ENCODE measurements around the gene ZDHHC21. TPM values are rescaled to one million over a fixed set of nuclear protein-coding genes. Genes with fewer than 3 reads are reported as not detected.

Gene ZDHHC21
- total RNA-seq, 4 donors from 2014 or later: 12.0 to 18.4 (median 16.1) TPM

GRCh38 chr9:14608540-14608939 lies 84.7 kb downstream of the ZDHHC21 start:
- H3K36me3 ChIP-seq: peaks cover 0 to 10% (median 0%) of the 10 kb centered on the region in 3 donors
- H3K9me3 ChIP-seq: no peaks in the 10 kb centered on the region
- DNase-seq (ENCODE audit: low spot score in 2 of 2): no peak
- 55 to 69% methylated on average over 2 of the region's 2 CpGs for WGBS, 2 donors
- H3K27ac ChIP-seq: no peak overlapping the region
- no peak overlapping the region for H3K4me3 ChIP-seq
- TF ChIP-seq POLR2A (IDR thresholded peaks at IDR 0.05) (no peak), EP300 (IDR thresholded peaks at IDR 0.05) (no peak)
- TF ChIP-seq, protein P1, sequence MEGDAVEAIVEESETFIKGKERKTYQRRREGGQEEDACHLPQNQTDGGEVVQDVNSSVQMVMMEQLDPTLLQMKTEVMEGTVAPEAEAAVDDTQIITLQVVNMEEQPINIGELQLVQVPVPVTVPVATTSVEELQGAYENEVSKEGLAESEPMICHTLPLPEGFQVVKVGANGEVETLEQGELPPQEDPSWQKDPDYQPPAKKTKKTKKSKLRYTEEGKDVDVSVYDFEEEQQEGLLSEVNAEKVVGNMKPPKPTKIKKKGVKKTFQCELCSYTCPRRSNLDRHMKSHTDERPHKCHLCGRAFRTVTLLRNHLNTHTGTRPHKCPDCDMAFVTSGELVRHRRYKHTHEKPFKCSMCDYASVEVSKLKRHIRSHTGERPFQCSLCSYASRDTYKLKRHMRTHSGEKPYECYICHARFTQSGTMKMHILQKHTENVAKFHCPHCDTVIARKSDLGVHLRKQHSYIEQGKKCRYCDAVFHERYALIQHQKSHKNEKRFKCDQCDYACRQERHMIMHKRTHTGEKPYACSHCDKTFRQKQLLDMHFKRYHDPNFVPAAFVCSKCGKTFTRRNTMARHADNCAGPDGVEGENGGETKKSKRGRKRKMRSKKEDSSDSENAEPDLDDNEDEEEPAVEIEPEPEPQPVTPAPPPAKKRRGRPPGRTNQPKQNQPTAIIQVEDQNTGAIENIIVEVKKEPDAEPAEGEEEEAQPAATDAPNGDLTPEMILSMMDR (IDR thresholded peaks at IDR 0.05): no peak
- no peaks in the 10 kb centered on the region for H3K27me3 ChIP-seq
- H3K4me1 ChIP-seq: no peaks in the 10 kb centered on the region

DNA sequence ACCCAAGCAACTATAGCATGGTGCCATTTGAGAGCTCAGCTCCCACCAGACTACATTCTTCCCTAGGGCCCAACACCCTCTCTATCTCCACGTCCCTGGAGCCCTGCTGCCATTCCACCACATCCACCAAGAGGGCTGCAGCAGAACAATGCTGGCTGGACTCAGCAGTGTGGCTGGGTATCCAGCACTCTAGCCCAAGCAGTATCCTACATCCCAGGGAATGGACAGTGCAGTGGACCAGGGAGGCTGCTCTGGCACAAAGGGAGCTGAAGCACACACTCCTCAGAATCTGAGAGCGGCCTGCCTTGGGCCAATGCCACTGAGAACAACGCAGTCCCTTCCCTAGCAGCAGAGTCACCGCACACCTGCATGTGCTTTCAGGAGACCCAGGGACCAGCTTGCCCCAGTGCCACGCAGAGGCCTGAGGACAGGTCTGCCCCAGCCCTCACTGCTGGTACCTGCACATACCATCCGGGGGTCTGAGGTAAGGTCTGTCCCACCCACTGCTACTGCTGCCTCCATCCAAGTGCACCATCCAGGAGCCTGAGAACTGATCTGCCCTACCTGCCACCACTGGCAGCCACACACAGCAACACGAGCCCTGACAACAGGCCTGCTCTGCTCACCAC lies 95.9 kb downstream of the ZDHHC21 start:
- no peak for DNase-seq (ENCODE audit: low spot score in 2 of 2)
- WGBS, 2 donors: 98% methylated on average over 5 to 6 of the region's 7 CpGs
- no peak overlapping the region for H3K4me3 ChIP-seq

DNA sequence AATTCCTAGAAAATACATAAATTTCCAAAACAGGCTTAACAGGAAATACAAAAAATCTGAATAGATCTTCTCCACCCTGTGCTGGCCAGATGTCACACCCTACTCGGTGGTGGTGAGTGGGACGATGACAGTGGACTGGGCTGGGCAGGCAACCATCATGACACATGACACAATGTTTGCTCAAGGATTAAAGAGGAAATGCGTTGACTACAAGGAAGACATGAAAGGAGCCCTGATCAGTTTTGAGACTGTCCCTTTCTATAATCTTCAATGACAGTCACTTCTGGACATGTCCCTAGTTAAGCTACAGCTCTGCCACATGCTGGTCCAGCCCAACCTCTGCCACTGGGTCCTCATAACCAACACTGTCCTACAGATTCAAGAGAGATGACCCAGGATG lies 99.8 kb downstream of the ZDHHC21 start:
- no peak for DNase-seq (ENCODE audit: low spot score in 2 of 2)
- TF ChIP-seq EP300 (IDR thresholded peaks at IDR 0.05) (no peak), POLR2A (IDR thresholded peaks at IDR 0.05) (no peak)
- TF ChIP-seq, protein P1 (IDR thresholded peaks at IDR 0.05): no peak
- H3K36me3 ChIP-seq: peaks cover 0 to 33% (median 0%) of the 10 kb centered on the region in 3 donors
- H3K27ac ChIP-seq: no peak overlapping the region
- 93 to 96% methylated on average over 3 of the region's 3 CpGs for WGBS, 2 donors
- H3K27me3 ChIP-seq: no peaks in the 10 kb centered on the region
- no peak overlapping the region for H3K4me3 ChIP-seq
- H3K4me1 ChIP-seq: no peaks in the 10 kb centered on the region
- H3K9me3 ChIP-seq: peaks cover 0 to 12% (median 5%) of the 10 kb centered on the region in 4 donors

More for the DNA sequence above, 95.9 kb downstream of the ZDHHC21 start:
- H3K9me3 ChIP-seq: peaks cover 0 to 22% (median 7%) of the 10 kb centered on the region in 4 donors
- no peak for TF ChIP-seq EP300 (IDR thresholded peaks at IDR 0.05)
- no peak for TF ChIP-seq POLR2A (IDR thresholded peaks at IDR 0.05)
- TF ChIP-seq, protein P1 (IDR thresholded peaks at IDR 0.05): no peak
- no peaks in the 10 kb centered on the region for H3K4me1 ChIP-seq
- H3K27ac ChIP-seq: no peak overlapping the region
- no peaks in the 10 kb centered on the region for H3K27me3 ChIP-seq
- peaks cover 0 to 41% (median 0%) of the 10 kb centered on the region in 3 donors for H3K36me3 ChIP-seq

GRCh38 chr9:14591411-14591810 lies 101.8 kb downstream of the ZDHHC21 start:
- no peak for DNase-seq (ENCODE audit: low spot score in 2 of 2)
- H3K4me1 ChIP-seq: no peaks in the 10 kb centered on the region
- no peak overlapping the region for H3K4me3 ChIP-seq
- TF ChIP-seq EP300 (IDR thresholded peaks at IDR 0.05): no peak
- no peaks in the 10 kb centered on the region for H3K27me3 ChIP-seq
- H3K27ac ChIP-seq: no peak overlapping the region
- H3K9me3 ChIP-seq: peaks cover 0 to 11% (median 5%) of the 10 kb centered on the region in 4 donors
- WGBS, 2 donors: 94 to 99% methylated on average over 3 of the region's 3 CpGs
- H3K36me3 ChIP-seq: peaks cover 0 to 21% (median 0%) of the 10 kb centered on the region in 3 donors

DNA sequence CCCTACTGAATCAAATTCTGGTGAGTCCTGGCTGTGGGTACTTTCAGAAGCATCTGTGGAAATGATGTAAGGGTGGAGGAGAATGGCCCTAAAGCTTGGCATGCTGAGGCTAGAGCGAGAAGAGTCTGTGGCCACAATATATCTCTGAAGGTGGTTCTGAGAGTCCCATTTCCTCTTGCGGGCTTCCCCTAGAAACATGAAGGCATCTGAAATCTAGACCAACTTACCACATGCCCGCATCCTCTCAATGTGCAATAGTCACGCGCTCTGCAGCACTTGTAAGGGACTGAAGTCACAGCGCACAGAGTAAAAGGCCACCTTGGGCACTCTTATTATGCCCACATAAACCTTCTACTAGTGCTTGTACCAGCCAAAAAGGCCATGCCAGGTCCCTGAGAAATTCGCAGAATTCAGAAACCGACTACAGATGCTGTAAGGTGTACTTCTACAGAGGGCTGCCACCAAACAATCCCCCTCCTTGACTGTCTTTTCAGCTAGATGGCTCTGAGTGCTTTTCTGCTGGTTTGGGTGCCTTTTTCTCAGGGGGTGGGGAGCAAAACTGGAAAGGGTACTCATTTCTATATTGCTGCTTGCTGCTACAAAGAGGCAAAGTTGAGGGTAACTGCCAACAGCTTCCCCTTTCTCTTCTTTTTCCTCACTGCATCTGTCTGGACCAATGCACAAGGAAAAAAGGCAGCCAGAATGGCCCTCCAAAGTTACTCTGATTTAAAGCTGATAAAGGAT lies 107.3 kb downstream of the ZDHHC21 start:
- TF ChIP-seq POLR2A (IDR thresholded peaks at IDR 0.05) (no peak), EP300 (IDR thresholded peaks at IDR 0.05) (no peak)
- TF ChIP-seq, protein P1 (IDR thresholded peaks at IDR 0.05): no peak
- H3K4me3 ChIP-seq: no peak overlapping the region
- no peaks in the 10 kb centered on the region for H3K27me3 ChIP-seq
- H3K4me1 ChIP-seq: no peaks in the 10 kb centered on the region
- no peak overlapping the region for H3K27ac ChIP-seq
- DNase-seq (ENCODE audit: low spot score in 2 of 2): no peak
- H3K36me3 ChIP-seq: no peaks in the 10 kb centered on the region
- H3K9me3 ChIP-seq: peaks cover 0 to 11% (median 0%) of the 10 kb centered on the region in 4 donors
- 73 to 84% methylated on average over 8 of the region's 8 CpGs for WGBS, 2 donors
